Activated CD4-positive, alpha-beta memory T cell treated with anti-CD3 and anti-CD28 coated beads, Interleukin-2, amount 10 ng/mL, durations not matched to agents 7 days and 5 days (primary cell): ENCODE measurements around the gene EVI5L. TPM values are rescaled to one million over a fixed set of nuclear protein-coding genes. Genes with fewer than 3 reads are reported as not detected.

Experiments
- CTCF ChIA-PET: fragments of 350-600 bp; sonication (Branson Sonifier 250); formaldehyde crosslinking; loops from one replicate; lab custom pipeline; 2021; ENCODE audit warnings: antibody characterized with exemption, inconsistent platforms; lab: Charles Lee
- POLR2A ChIA-PET: fragments of 350-600 bp; sonication (Branson Sonifier 250); formaldehyde crosslinking; loops from one replicate; lab custom pipeline; 2021; ENCODE audit warnings: antibody characterized with exemption; lab: Charles Lee
- DNase-seq: peaks from one replicate; pipeline ENCODE4 v3.0.0-alpha.2; 2020
- H3K27ac Mint-ChIP-seq: one replicate; pipeline ENCODE4 v1.8.0; 2021; ENCODE audit warnings: mild to moderate bottlenecking, mixed read lengths
- H3K27me3 Mint-ChIP-seq: one replicate; pipeline ENCODE4 v1.8.0; 2021; ENCODE audit warnings: mixed read lengths
- H3K36me3 Mint-ChIP-seq: one replicate; pipeline ENCODE4 v1.8.0; 2021; ENCODE audit warnings: low read depth, mixed read lengths
- H3K4me1 Mint-ChIP-seq: one replicate; pipeline ENCODE4 v1.8.0; 2021; ENCODE audit warnings: mixed read lengths
- H3K4me3 Mint-ChIP-seq: one replicate; pipeline ENCODE4 v1.8.0; 2021; ENCODE audit warnings: mild to moderate bottlenecking, mixed read lengths
- H3K9me3 Mint-ChIP-seq: one replicate; pipeline ENCODE4 v1.8.0; 2021; ENCODE audit warnings: mixed read lengths
- total RNA-seq, 2 experiments: library from RNA; stranded (reverse); gene quantifications; one replicate each; pipeline ENCODE4 v1.2.3, GENCODE V29; 2021

EVI5L gene
- total RNA-seq, 2 experiments from 2014 or later, result 7.0 to 7.7 TPM

- no peak for DNase-seq
- Mint-ChIP-seq H3K36me3 (no peaks in the 10 kb centered on the region), H3K27ac (no peak overlapping the region), H3K27me3 (no peaks in the 10 kb centered on the region), H3K4me1 (no peaks in the 10 kb centered on the region), H3K9me3 (peaks cover 6% of the 10 kb centered on the region), H3K4me3 (no peak overlapping the region)
- ChIA-PET CTCF (no interaction called here), POLR2A (no interaction called here)
Observed at GRCh38 chr19:7840629-7841028, 10.6 kb downstream of the EVI5L start.

- DNase-seq, result no peak
- Mint-ChIP-seq H3K4me3 (no peak overlapping the region), H3K27ac (no peak overlapping the region), H3K27me3 (no peaks in the 10 kb centered on the region), H3K9me3 (peaks cover 6% of the 10 kb centered on the region), H3K4me1 (no peaks in the 10 kb centered on the region), H3K36me3 (no peaks in the 10 kb centered on the region)
- CTCF ChIA-PET, result no interaction called here
- POLR2A ChIA-PET, result no interaction called here
Observed at GRCh38 chr19:7841751-7842660, 12.0 kb downstream of the EVI5L start.

DNA sequence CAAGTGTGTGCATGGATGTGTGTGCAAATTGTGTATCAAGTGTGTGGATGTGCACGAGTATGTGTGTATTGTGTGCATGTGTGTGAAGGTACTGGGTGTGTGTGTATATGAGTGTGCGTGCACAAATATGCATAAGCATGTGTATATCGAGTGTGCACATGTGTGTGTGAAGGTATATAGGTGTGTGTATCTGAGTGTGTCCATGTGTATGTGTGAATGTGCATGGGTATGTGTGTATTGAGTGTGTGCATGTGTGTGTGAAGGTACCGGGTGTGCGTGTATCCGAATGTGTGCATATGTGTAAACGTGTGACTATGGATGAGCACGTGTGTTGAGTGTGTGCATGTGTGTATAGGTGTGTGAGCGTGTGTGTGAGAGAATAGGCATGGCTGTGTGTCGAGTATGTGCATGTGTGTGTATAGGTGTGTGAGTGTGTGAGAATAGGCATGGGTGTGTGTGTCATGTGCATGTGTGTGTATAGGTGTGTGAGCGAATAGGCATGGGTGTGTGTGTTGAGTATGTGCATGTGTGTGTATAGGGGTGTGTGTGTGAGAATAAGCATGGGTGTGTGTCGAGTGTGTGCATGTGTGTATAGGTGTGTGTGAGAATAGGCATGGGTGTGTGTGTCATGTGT lies 12.8 kb downstream of the EVI5L start:
- H3K27me3 Mint-ChIP-seq, result no peaks in the 10 kb centered on the region
- no peaks in the 10 kb centered on the region for H3K36me3 Mint-ChIP-seq
- CTCF ChIA-PET, result no interaction called here
- no peak for DNase-seq
- no peak overlapping the region for H3K4me3 Mint-ChIP-seq
- peaks cover 6% of the 10 kb centered on the region for H3K9me3 Mint-ChIP-seq
- no peaks in the 10 kb centered on the region for H3K4me1 Mint-ChIP-seq
- H3K27ac Mint-ChIP-seq, result no peak overlapping the region
- POLR2A ChIA-PET, result no interaction called here

- H3K4me1 Mint-ChIP-seq, result no peaks in the 10 kb centered on the region
Observed at GRCh38 chr19:7843521-7843920, 13.5 kb downstream of the EVI5L start.

DNA sequence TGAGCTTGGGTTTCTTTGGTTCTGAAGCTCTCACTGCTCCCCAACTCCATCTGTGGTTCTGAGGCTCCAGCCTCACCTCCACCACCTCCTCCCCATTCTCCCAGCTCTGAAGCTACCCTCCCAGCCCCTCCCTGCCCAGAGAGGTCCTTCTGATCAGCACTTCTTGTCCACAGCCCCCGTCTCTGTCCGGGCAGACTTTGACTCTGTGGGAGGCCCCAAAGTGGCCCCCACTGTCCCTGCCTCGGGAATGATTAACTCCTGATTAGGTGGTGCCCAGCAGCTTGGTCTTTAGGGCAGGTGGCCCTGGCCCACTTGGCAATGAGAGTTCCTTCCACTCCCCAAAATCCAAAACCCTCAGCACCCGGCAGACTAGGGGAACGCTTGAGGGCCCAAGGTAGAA lies 14.4 kb downstream of the EVI5L start:
- CTCF ChIA-PET, result no interaction called here
- Mint-ChIP-seq H3K36me3 (no peaks in the 10 kb centered on the region), H3K4me1 (no peaks in the 10 kb centered on the region), H3K27ac (no peak overlapping the region), H3K4me3 (no peak overlapping the region), H3K27me3 (no peaks in the 10 kb centered on the region), H3K9me3 (peaks cover 6% of the 10 kb centered on the region)
- POLR2A ChIA-PET, result no interaction called here
- DNase-seq, result no peak

More at GRCh38 chr19:7843521-7843920, 13.5 kb downstream of the EVI5L start:
- H3K9me3 Mint-ChIP-seq, result peaks cover 6% of the 10 kb centered on the region
- CTCF ChIA-PET, result no interaction called here
- H3K4me3 Mint-ChIP-seq, result no peak overlapping the region
- POLR2A ChIA-PET, result no interaction called here
- H3K27ac Mint-ChIP-seq, result no peak overlapping the region
- no peaks in the 10 kb centered on the region for H3K36me3 Mint-ChIP-seq
- no peak for DNase-seq
- H3K27me3 Mint-ChIP-seq, result no peaks in the 10 kb centered on the region

GRCh38 chr19:7844951-7845350 lies 14.9 kb downstream of the EVI5L start:
- Mint-ChIP-seq H3K9me3 (peaks cover 6% of the 10 kb centered on the region), H3K4me1 (no peaks in the 10 kb centered on the region), H3K4me3 (no peak overlapping the region), H3K27ac (no peak overlapping the region), H3K27me3 (no peaks in the 10 kb centered on the region), H3K36me3 (no peaks in the 10 kb centered on the region)
- DNase-seq, result no peak
- CTCF ChIA-PET, result no interaction called here
- POLR2A ChIA-PET, result no interaction called here

- Mint-ChIP-seq H3K4me3 (no peak overlapping the region), H3K4me1 (no peaks in the 10 kb centered on the region), H3K27ac (no peak overlapping the region), H3K36me3 (no peaks in the 10 kb centered on the region), H3K27me3 (no peaks in the 10 kb centered on the region), H3K9me3 (peaks cover 5% of the 10 kb centered on the region)
- CTCF ChIA-PET, result no interaction called here
- POLR2A ChIA-PET, result no interaction called here
- no peak for DNase-seq
Observed at GRCh38 chr19:7845390-7846154, 15.6 kb downstream of the EVI5L start.

DNA sequence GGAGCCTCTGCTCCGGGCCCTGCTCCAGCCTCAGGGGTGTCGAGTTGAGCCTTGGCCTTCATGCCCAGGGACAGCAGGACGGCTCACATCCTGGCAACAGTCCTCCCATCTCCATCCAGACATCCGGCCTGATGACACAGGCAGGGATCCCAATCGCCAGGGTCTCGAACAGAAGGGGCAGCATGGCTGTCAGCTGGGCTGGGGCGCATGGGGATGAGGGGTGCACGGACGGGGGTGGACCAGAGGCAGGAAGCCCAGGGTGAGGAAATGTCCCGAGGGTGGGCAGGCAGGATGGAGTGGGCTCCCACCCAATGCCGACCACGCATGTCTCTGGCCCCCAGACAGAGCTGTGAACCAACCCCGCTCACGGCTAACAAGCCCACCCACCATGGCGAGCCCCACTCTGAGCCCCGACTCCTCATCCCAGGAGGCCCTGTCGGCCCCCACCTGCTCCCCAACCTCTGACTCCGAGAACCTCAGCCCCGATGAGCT lies 16.2 kb downstream of the EVI5L start:
- no peaks in the 10 kb centered on the region for H3K27me3 Mint-ChIP-seq
- H3K4me1 Mint-ChIP-seq, result no peaks in the 10 kb centered on the region
- POLR2A ChIA-PET, result no interaction called here
- H3K9me3 Mint-ChIP-seq, result peaks cover under 1% of the 10 kb centered on the region
- CTCF ChIA-PET, result no interaction called here
- H3K4me3 Mint-ChIP-seq, result no peak overlapping the region
- DNase-seq, result no peak
- no peaks in the 10 kb centered on the region for H3K36me3 Mint-ChIP-seq
- H3K27ac Mint-ChIP-seq, result no peak overlapping the region

DNA sequence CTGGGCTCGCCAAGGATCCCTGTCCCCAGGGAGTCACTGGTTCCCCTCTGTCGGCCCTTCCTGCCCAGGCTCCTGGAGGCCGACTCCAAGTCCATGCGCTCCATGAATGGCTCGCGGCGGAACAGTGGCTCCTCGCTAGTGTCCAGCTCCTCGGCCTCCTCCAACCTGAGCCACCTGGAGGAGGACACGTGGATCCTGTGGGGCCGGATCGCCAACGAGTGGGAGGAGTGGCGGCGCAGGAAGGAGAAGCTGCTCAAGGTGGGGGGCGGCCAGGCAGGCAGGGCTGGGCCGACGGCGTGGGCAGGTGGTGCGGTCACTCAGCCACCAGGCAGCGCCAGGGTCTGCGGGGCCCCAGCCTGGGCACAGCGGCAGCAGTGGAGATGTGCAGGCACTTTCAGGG lies 17.6 kb downstream of the EVI5L start:
- no peaks in the 10 kb centered on the region for H3K4me1 Mint-ChIP-seq
- DNase-seq, result no peak
- H3K9me3 Mint-ChIP-seq, result no peaks in the 10 kb centered on the region
- no peaks in the 10 kb centered on the region for H3K27me3 Mint-ChIP-seq
- H3K36me3 Mint-ChIP-seq, result no peaks in the 10 kb centered on the region
- CTCF ChIA-PET, result no interaction called here
- POLR2A ChIA-PET, result no interaction called here
- H3K4me3 Mint-ChIP-seq, result no peak overlapping the region
- no peak overlapping the region for H3K27ac Mint-ChIP-seq

DNA sequence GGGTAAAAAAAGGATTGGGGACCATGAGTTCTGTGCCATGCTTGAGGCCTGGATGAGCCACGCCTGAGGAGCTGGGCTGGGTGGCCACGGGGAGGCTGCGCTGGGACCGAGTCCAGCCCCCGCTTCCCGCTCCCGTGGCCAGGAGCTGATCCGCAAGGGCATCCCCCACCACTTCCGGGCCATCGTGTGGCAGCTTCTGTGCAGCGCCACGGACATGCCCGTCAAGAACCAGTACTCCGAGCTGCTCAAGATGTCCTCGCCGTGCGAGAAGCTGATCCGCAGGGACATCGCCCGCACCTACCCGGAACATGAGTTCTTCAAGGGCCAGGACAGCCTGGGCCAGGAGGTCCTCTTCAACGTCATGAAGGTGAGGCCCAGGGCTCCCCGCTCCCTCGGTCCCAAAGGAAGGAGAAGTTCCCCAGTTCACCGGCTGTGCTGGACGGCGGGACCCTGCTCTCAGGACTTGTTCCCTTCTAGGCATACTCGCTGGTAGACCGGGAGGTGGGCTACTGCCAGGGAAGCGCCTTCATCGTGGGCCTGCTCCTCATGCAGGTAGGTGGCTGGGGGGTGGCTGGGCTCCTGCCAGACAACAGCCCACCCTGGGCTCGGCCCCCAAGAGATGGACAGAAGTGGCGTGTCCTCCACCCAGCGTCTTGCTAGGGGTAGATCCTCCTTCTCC lies 18.9 kb downstream of the EVI5L start:
- Mint-ChIP-seq H3K27me3 (no peaks in the 10 kb centered on the region), H3K4me1 (no peaks in the 10 kb centered on the region), H3K36me3 (no peaks in the 10 kb centered on the region), H3K9me3 (no peaks in the 10 kb centered on the region), H3K27ac (no peak overlapping the region), H3K4me3 (no peak overlapping the region)
- no peak for DNase-seq
- ChIA-PET CTCF (no interaction called here), POLR2A (no interaction called here)

DNA sequence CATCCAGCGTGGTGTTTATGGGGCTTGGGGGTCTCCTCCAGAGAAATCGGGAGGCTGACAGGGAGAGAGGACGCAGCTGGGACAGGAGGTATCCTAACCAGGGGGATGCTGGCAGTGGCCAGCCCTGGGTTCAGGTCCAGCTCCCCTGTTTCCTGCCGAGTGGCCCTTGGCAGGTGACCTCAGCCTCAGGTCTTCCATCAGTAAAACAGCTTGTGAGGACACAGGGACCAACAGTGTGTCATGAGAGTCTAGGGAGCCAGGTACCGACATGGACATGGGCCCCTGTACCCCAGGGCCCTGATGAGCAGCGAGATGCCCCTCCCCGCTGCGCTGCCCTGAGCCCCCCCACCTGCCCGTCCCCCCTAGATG lies 19.6 kb downstream of the EVI5L start:
- Mint-ChIP-seq H3K27me3 (no peaks in the 10 kb centered on the region), H3K4me3 (no peak overlapping the region), H3K36me3 (no peaks in the 10 kb centered on the region), H3K4me1 (no peaks in the 10 kb centered on the region), H3K27ac (no peak overlapping the region), H3K9me3 (no peaks in the 10 kb centered on the region)
- CTCF ChIA-PET, result interaction anchor here (0.6 kb wide), 1 partner anchor 19 kb away, joined by 3 read pairs; no protein-coding TSS in a partner anchor
- POLR2A ChIA-PET, result no interaction called here
- DNase-seq, result no peak

GRCh38 chr19:7850000-7850813 lies 20.2 kb downstream of the EVI5L start:
- no peak for DNase-seq
- Mint-ChIP-seq H3K36me3 (no peaks in the 10 kb centered on the region), H3K27me3 (no peaks in the 10 kb centered on the region), H3K27ac (no peak overlapping the region), H3K4me3 (no peak overlapping the region), H3K9me3 (no peaks in the 10 kb centered on the region), H3K4me1 (no peaks in the 10 kb centered on the region)
- ChIA-PET POLR2A (no interaction called here), CTCF (interaction anchor here (0.6 kb wide), 1 partner anchor 19 kb away, joined by 3 read pairs; no protein-coding TSS in a partner anchor)
